Chondrocyte (in vitro differentiated cells): ENCODE results near the gene ITM2C. TPM values are rescaled to one million over a fixed set of nuclear protein-coding genes. Genes with fewer than 3 reads are reported as not detected.

Experiments
- DNase-seq: peaks from one replicate; pipeline ENCODE4 v3.0.0; 2021; ENCODE audit warnings: mixed read lengths, low spot score
- H3K27ac Mint-ChIP-seq: one replicate; pipeline ENCODE4 v1.8.0; 2021; ENCODE audit warnings: mild to moderate bottlenecking, moderate library complexity, mixed read lengths; ENCODE audit not compliant: unreplicated experiment
- H3K27me3 Mint-ChIP-seq: 2 replicates; pipeline ENCODE4 v1.8.0; 2021; ENCODE audit warnings: low read depth, mixed read lengths
- H3K36me3 Mint-ChIP-seq: 2 replicates; pipeline ENCODE4 v1.8.0; 2021; ENCODE audit warnings: low read depth, mixed read lengths
- H3K4me1 Mint-ChIP-seq: 2 replicates; pipeline ENCODE4 v1.8.0; 2021; ENCODE audit warnings: low read depth, mild to moderate bottlenecking, mixed read lengths
- H3K4me3 Mint-ChIP-seq: one replicate; pipeline ENCODE4 v1.8.0; 2021; ENCODE audit warnings: mild to moderate bottlenecking, moderate library complexity, mixed read lengths; ENCODE audit not compliant: unreplicated experiment
- H3K9me3 Mint-ChIP-seq: 2 replicates; pipeline ENCODE4 v1.8.0; 2021; ENCODE audit warnings: low read depth, mixed read lengths
- CTCF ChIP-seq: fragments of 200-600 bp; sonication (generic); IDR thresholded peaks from 2 replicates; pipeline ENCODE4 v1.5.0; 2021; ENCODE audit warnings: antibody characterized with exemption, mild to moderate bottlenecking, moderate library complexity
- total RNA-seq: library from RNA; stranded (reverse); gene quantifications from 3 replicates; pipeline ENCODE4 v1.2.1, GENCODE V29; 2021

Gene ITM2C
- total RNA-seq, 1 donor from 2014 or later, result 208 TPM

GRCh38 chr2:230866756-230867523 lies 2.2 kb downstream of the ITM2C start:
- H3K4me1 Mint-ChIP-seq, result peaks cover 53% of the 10 kb centered on the region
- no peak for DNase-seq
- peak; percentile 51 for TF ChIP-seq CTCF
- H3K27me3 Mint-ChIP-seq, result no peaks in the 10 kb centered on the region
- H3K9me3 Mint-ChIP-seq, result no peaks in the 10 kb centered on the region
- peak overlapping the region; percentile 87 for H3K27ac Mint-ChIP-seq
- peak overlapping the region; percentile 87 for H3K4me3 Mint-ChIP-seq
- H3K36me3 Mint-ChIP-seq, result no peaks in the 10 kb centered on the region

DNA sequence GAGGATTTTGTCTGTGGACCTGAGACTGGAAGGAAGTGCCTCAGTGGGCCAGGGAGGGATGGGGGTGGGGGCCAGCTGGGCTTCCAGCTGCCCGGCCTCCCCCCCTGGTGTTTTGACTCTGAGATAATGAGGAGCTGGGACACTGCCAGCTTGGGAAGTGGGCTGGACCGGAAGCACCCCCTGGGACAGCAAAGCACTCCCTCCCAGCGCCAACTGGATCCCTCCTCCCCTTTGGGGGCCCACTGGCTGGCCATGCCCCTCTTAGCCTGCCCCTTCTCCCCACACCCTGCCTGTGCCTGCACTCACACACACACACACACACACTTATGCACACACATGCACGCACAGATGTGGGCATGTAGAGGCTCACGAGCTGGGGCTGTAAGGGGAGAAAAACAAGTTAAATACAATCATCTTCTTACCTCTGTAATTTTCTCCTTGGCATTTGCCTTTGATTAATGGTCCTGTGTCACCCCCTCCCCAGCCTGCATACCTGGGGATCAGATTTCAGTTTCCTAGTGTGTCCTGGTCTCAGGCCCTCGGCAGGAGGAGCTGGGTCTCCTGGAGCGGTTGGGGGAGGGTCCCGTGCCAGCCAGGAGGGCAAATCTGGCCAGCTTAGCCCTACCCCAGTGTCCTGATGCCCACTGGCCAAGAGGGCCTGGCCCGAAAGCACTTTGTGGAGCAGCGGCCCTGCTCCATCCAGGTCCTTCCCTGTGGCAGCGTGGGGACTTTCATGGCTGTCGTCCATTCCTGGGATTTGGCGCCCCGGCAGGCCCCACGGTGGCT lies 3.6 kb downstream of the ITM2C start:
- no peaks in the 10 kb centered on the region for H3K9me3 Mint-ChIP-seq
- H3K27me3 Mint-ChIP-seq, result no peaks in the 10 kb centered on the region

DNA sequence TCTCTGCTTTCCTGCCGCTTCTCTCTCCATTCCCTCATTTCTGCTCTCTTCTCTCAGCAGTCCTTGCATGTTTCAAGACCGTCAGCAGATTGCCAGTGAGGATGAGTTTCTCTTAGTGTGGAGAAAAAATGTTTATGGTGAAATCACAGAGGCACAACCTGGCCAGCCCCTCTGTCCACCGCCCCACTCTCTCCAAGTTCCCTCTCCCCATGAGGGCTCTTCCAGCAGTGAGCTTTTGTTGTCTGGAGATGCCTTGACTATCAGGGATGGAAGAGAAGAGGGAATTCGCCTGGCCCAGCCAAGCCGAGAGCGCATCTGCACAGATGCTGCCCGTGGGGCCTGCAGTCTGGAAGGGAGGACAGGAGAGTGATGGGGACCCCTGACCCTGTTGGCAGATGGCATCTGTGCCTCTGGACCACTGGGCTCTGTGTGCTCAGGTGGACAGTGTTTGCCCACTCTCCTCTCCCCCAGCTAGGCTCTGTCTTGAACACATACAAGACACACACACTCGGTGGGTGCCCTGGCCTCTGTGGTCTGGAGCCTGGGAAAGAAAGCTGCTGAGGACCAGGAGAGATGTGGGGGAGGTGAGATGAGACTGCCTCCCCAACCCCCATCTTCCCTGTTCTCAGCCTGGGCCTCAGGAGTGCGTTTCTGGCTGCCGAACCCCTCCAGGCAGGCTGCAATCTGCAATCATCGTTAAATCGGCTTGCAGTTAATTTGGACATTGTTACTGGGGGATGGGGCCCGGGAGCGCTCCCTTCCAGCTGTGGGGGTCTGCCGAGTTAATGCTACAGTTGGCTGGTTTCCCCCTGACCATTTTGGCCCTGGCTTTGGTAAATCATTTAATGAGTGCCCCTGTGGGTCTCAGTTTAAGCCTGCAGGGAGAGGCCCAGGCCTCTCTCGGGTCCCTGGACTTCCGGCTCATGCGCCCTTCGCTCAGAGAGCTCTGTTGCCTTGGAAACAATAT lies 4.5 kb downstream of the ITM2C start:
- H3K4me1 Mint-ChIP-seq, result peaks cover 53% of the 10 kb centered on the region
- TF ChIP-seq CTCF, result no peak

More for the DNA sequence above, 3.6 kb downstream of the ITM2C start:
- no peaks in the 10 kb centered on the region for H3K36me3 Mint-ChIP-seq
- no peak for TF ChIP-seq CTCF
- DNase-seq, result no peak
- peaks cover 53% of the 10 kb centered on the region for H3K4me1 Mint-ChIP-seq
- no peak overlapping the region for H3K4me3 Mint-ChIP-seq
- H3K27ac Mint-ChIP-seq, result peak overlapping the region; percentile 69

DNA sequence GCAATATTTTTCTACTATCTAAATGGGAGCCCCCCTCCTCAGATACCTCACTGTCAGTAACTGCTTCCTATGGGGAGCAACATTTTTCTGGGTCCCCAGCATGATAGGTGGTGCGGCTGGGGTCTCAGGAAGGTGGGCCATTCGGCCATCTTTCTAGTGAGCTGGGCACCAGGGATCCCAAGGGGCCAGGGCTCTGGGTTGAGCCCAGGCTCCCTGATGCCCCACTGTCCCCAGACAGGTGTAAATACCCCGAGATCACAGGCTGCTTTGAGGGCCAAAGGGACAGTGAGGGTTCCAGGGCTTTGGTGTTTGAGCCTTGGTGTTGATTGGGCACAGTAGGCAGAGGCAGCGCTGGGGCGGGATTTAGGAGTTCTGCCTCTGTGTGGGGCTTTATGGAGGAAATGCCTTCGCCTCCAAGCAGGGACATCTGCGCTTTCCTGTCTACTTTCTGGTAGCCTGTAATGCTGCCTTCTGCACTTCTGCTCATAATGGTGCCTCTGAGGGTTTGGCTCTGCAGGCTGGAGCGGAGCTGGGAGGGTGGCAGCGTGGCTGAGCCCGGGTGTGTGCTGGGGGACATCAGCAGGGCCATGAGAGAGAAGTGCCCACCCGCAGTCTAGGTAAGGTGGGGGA lies 5.3 kb downstream of the ITM2C start:
- Mint-ChIP-seq H3K9me3 (no peaks in the 10 kb centered on the region), H3K4me1 (peaks cover 49% of the 10 kb centered on the region), H3K4me3 (no peak overlapping the region), H3K27me3 (no peaks in the 10 kb centered on the region), H3K27ac (peak overlapping the region; percentile 81), H3K36me3 (peaks cover 3% of the 10 kb centered on the region)
- no peak for DNase-seq
- no peak for TF ChIP-seq CTCF

More for the DNA sequence above, 4.5 kb downstream of the ITM2C start:
- peak overlapping the region; percentile 69 for H3K27ac Mint-ChIP-seq
- no peaks in the 10 kb centered on the region for H3K9me3 Mint-ChIP-seq
- H3K4me3 Mint-ChIP-seq, result no peak overlapping the region
- no peak for DNase-seq
- no peaks in the 10 kb centered on the region for H3K36me3 Mint-ChIP-seq
- no peaks in the 10 kb centered on the region for H3K27me3 Mint-ChIP-seq
